HUES6 (cell line): Measurements from ENCODE around the gene TBCA.

Source experiments
- H3K27ac ChIP-seq: 2 replicates; pipeline ENCODE4 v1.7.0; 2013; ENCODE audit warnings: low read depth, mild to moderate bottlenecking, low read length, inconsistent platforms
- H3K27me3 ChIP-seq: 2 replicates; pipeline ENCODE4 v1.6.1; 2013; ENCODE audit warnings: low read length; ENCODE audit not compliant: control insufficient read depth, insufficient read depth
- H3K36me3 ChIP-seq: 2 replicates; pipeline ENCODE4 v1.6.1; 2013; ENCODE audit warnings: low read length; ENCODE audit not compliant: control insufficient read depth, insufficient read depth
- H3K4me1 ChIP-seq: 2 replicates; pipeline ENCODE4 v1.6.1; 2013; ENCODE audit warnings: low read length; ENCODE audit not compliant: control insufficient read depth, insufficient read depth
- H3K4me3 ChIP-seq: 2 replicates; pipeline ENCODE4 v1.5.1; 2013; ENCODE audit warnings: low read depth, low read length
- H3K9ac ChIP-seq: one replicate; pipeline ENCODE4 v1.6.1; 2013; ENCODE audit warnings: mild to moderate bottlenecking, low read length
- H3K9me3 ChIP-seq: 2 replicates; pipeline ENCODE4 v1.6.1; 2013; ENCODE audit warnings: low read depth, low read length; ENCODE audit not compliant: control insufficient read depth, insufficient read depth

TBCA gene

DNA sequence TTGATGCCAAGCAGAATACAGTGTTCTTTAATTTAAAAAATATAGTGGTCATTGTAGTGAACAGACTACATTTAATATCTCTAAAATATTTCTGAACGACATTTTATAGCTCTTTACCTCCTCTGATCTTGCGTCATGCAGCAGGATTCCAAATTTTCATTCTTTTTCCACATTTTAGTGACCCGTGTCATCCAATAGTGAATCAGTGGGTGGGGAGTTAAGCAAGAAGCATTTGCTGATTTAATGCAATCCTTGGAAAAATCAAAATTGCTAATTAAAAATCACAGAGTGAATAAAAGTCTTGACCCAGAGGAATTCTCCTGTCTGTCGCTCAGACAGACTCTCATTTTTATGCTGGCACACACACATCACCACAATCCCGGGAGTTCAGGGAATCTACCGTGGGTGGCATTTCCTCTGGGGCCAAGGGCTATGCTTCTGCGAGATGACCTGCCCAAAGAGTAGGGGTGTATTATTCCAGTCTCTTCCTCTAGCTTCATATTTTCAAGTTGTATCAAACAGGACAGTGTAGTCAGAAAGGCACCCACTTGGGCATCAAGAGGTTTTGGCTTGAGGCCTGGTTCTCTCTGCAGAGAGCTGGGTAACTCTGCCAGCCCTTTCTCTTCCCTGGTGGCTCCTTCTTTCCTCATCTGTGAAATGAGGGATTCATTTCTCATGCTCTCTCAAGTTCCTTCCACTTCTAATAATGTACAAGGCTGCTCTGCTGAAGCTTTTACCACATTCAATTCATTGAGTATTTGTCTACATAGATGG lies 112.9 kb downstream of the TBCA start:
- no peaks in the 10 kb centered on the region for H3K9me3 ChIP-seq
- H3K27ac ChIP-seq, result no peak overlapping the region
- H3K4me3 ChIP-seq, result no peak overlapping the region
- no peak overlapping the region for H3K9ac ChIP-seq
- no peaks in the 10 kb centered on the region for H3K36me3 ChIP-seq
- no peaks in the 10 kb centered on the region; the same call in 1 of the 2 replicates for H3K27me3 ChIP-seq
- no peaks in the 10 kb centered on the region for H3K4me1 ChIP-seq

DNA sequence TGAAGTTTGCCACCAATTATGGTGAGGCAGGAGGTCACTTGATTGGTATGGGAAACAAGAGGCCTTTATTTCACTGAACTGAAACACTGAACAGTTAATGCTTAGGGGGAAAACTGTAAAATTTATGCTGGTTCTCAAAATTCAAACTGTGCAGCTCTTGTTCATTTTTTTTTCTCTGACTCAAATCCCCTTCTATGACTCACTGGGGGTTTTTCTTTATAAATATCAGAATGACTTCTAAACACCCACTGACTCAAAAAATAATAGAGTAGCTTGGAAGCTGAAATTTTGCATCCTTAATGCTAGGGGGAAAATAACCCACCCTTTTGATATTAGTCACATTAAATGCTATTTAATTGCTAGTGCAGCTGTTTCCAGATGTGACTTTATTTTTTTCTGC lies 113.5 kb downstream of the TBCA start:
- Histone ChIP-seq H3K27me3 (no peaks in the 10 kb centered on the region; the same call in 1 of the 2 replicates), H3K9me3 (no peaks in the 10 kb centered on the region), H3K36me3 (no peaks in the 10 kb centered on the region), H3K27ac (no peak overlapping the region), H3K4me3 (no peak overlapping the region), H3K4me1 (no peaks in the 10 kb centered on the region), H3K9ac (no peak overlapping the region)

DNA sequence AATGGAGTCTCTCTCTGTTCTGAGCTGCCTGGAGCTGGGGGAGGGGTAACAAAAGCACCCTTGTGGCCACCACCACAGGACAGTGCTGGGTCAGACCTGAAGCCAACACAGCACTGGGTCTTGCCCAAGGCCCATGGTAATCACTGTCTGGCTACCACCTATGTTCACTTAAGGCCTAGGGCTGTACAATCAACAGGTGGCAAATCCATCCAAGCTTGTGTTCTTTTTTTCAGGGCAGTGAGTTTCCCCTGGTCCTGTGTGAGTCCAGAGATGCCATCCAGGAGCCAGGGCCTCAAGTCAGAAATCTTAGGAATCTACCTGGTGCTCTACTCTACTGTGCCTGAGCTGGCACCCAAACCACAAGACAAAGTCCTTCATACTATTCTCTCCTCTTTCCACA lies 117.5 kb downstream of the TBCA start:
- H3K27ac ChIP-seq, result no peak overlapping the region
- no peaks in the 10 kb centered on the region for H3K36me3 ChIP-seq
- no peak overlapping the region for H3K4me3 ChIP-seq
- no peak overlapping the region for H3K9ac ChIP-seq
- peaks cover 10% of the 10 kb centered on the region; the same call in 1 of the 2 replicates for H3K27me3 ChIP-seq
- H3K4me1 ChIP-seq, result no peaks in the 10 kb centered on the region
- H3K9me3 ChIP-seq, result no peaks in the 10 kb centered on the region

DNA sequence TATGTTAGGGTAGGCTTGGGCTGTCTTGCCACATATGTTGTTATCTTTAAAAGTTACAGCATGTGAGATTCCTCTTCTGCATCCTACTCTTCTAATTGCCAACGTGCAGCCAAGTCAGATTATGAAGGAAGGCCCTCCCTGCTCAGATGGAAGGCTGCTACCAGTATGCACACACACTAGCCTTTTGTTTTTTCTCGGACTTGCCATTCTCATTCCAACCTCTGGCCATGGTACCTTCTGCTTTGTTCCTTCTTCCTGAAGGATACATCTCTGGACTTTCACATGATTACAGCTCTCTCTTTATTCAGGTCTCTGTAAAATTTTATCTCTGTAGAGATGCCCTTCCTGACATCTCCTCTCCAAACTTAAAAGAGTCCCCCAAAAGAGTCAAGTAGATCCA lies 124.8 kb downstream of the TBCA start:
- H3K4me1 ChIP-seq, result no peaks in the 10 kb centered on the region
- H3K27me3 ChIP-seq, result peaks cover 83% of the 10 kb centered on the region
- H3K36me3 ChIP-seq, result no peaks in the 10 kb centered on the region
- no peaks in the 10 kb centered on the region for H3K9me3 ChIP-seq
- no peak overlapping the region for H3K4me3 ChIP-seq
- H3K27ac ChIP-seq, result no peak overlapping the region
- no peak overlapping the region for H3K9ac ChIP-seq

DNA sequence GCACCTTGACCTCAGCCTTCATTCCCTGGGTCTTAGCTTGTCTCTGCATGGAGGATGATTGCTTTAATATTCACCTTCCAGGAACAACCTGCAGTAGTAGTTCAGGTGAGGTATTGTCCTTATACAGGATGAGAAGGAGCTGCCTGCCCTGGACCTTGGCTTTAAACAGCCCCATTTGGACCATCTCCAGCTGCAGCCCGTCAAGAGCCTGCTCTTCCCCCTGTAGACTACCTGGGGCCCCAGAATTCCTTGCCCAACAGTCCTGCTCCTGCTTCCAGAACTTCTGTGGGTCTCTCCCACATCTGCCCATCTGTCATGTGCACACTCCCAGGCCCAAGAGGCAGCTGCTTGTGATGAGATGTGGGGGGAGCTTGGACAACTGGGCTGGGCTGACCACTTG lies 125.5 kb downstream of the TBCA start:
- Histone ChIP-seq H3K27ac (no peak overlapping the region), H3K4me1 (no peaks in the 10 kb centered on the region), H3K9ac (no peak overlapping the region), H3K9me3 (no peaks in the 10 kb centered on the region), H3K27me3 (peaks cover 90% of the 10 kb centered on the region), H3K36me3 (no peaks in the 10 kb centered on the region), H3K4me3 (no peak overlapping the region)

DNA sequence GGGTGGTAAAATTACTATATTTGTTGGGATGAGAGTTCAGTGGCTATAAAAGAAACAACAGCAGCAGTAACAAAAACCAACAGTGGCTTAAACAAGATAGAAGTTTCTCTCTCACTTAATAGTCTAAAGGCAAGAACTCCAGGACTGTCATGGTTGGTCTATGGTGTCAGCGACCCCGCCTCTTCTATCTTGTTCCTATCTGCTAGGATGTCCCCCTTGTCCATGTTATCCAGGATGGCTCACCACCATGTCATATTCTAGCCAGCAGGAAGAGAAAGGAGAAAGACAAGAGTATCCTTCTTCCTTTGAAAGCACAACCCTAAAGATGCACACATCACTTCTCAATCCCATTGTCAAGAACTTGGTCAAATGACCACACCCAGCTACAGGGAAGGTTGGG lies 126.4 kb downstream of the TBCA start:
- H3K36me3 ChIP-seq, result no peaks in the 10 kb centered on the region
- H3K27me3 ChIP-seq, result peaks cover 95% of the 10 kb centered on the region
- no peak overlapping the region for H3K9ac ChIP-seq
- H3K9me3 ChIP-seq, result no peaks in the 10 kb centered on the region
- no peak overlapping the region for H3K4me3 ChIP-seq
- no peak overlapping the region for H3K27ac ChIP-seq
- H3K4me1 ChIP-seq, result peaks cover under 1% of the 10 kb centered on the region; the same call in 1 of the 2 replicates

DNA sequence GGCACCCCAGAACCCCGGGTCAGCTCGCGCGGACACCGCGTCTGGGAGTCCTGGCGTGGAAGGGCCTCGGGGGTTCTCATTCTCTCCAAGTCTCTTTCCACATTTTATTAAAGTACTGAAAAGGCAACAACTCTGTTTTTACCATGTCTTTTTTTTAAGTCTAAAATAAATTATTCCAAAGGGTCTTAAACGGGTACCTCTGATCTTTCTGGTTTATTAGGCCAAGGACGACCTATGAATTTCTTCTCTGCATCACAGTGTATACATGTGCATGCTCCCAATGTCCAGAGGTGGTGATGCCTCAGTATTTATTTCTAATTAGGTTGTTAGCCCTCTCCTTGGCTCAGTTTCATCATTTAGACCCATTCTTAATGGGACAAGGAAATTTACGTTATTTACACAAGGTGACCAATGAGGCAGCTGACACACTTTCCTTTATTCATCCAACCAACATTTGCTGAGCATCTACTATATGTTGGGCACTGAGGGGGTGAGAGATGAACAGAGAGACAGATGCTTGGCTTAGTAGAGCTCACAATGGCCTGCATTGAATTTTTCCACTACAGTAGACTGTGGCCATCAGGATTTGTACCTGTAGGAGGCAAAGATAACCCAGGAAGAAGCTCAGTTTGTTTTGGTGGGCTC lies 130.0 kb downstream of the TBCA start:
- no peak overlapping the region for H3K27ac ChIP-seq
- H3K9ac ChIP-seq, result no peak overlapping the region
- no peaks in the 10 kb centered on the region for H3K36me3 ChIP-seq
- peaks cover 21% of the 10 kb centered on the region for H3K4me1 ChIP-seq
- no peaks in the 10 kb centered on the region for H3K9me3 ChIP-seq
- peak overlapping the region; percentile 40 for H3K4me3 ChIP-seq
- peaks cover 99% of the 10 kb centered on the region for H3K27me3 ChIP-seq

DNA sequence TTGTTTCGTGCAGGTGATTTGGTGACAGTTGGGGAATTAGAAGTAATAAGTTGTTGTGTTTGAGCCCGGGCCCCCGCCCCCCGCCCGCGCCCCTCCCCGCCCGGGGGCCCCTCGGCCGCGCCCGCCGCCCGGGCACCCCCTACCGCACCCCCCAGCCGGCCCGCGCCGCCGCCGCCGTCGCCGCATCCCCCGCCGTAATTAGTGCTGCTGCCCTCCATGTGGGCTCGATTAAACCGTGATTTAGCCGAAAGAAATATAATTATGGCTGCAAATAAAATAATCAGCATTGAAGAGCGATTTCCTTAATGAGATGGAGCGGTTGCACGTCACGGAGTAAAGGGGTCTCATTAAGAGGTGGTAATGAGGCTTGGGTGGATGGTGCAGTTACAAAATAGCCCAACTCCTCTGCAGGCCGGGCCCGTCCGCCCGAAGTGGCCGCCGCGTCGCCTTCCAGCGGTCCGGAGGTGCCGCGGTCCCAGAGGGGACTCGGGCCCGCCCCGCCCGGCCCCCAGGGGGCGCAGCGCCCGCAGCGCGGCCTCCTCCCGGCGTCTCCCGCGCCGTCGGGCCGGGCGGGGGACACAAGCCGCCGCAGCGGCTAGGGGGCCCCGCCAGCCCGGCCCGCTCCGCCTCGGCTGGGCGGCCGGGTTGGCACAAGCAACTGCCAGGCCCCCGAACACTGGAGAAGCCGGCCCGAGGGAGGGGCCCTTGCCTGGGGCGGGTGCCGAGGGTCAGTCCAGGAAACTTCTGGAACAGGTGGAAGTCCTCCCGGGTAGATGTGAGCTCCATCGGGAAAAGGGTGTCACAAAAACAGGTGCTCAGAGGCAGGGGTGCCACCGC lies 130.8 kb downstream of the TBCA start:
- peaks cover 28% of the 10 kb centered on the region for H3K4me1 ChIP-seq
- H3K9ac ChIP-seq, result no peak overlapping the region
- H3K27me3 ChIP-seq, result peaks cover 99% of the 10 kb centered on the region
- peak overlapping the region; percentile 65 for H3K4me3 ChIP-seq
- no peak overlapping the region for H3K27ac ChIP-seq
- H3K9me3 ChIP-seq, result no peaks in the 10 kb centered on the region
- H3K36me3 ChIP-seq, result no peaks in the 10 kb centered on the region

DNA sequence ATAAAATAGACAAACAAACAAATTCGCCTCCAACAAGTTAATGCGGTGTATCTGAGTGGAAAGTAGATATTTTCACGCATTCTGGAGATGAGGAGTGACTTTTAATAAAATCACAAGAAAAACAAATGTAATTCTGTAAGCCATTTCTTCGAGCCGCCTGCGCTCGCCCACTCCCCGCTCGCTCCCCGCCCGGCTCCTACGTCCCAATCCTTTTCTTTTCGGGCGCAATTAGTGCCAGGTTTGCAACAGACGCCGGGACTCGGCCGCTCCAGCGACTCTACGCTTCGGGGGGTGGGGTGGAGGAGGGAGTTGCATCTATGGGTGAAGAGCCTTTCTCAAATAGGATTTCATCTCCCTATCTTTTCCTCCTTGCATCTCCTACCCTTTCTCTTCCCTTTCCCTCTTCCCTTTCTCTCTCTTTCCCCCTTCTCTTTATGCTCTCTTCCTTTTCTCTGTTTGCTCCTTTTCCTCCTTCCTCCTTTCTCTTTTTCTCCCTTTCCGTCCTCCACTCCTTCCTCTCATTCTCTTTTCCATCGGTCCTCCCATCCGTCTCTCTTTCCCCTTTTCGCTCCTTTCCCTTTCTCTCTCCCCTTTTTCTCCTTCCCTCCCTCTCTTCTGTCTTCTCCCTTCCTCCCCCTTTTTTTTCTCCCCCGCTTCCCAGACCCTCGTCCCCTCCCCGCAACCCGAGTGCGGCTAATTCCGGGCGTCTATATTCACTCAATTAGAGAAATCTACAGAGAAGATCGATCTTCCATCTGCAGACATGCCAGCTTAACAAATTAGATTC lies 131.6 kb downstream of the TBCA start:
- Histone ChIP-seq H3K9ac (no peak overlapping the region), H3K27ac (no peak overlapping the region), H3K9me3 (no peaks in the 10 kb centered on the region), H3K4me3 (peak overlapping the region; percentile 53), H3K36me3 (no peaks in the 10 kb centered on the region), H3K27me3 (peaks cover 99% of the 10 kb centered on the region), H3K4me1 (peaks cover 33% of the 10 kb centered on the region)

DNA sequence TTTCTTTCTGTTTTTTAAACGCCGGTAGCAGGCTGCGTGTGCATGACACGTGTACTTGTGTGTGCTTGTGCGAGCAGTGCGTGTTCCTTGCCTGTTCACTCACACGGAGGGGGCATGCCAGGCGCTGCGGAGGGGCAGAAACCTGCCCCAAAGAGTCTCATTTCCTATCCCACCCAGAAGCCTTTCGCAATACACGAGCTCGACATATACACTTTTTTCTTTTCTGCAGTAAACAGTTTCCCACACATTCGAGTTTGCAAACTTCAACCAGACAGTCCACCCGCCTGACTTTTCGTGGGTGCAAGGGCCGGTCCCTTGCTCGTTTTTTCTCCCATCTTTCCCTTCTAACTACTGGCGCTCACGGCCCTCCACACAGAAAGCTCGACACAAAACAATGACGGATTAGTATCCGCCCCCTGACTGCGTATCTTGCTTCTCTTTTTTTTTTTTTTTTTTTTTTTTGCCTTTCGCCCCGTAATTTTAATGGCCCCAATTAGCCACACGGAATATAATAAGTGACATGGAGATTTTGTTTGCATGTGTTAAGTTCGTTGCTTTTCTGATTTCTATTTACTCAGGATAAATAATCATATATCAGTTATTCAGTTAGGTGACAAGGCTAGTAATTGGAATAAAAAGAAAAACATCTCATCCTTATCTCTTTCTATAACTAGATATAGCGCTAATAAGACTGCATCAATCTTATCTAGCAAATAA lies 132.3 kb downstream of the TBCA start:
- H3K9me3 ChIP-seq, result no peaks in the 10 kb centered on the region
- H3K9ac ChIP-seq, result no peak overlapping the region
- no peaks in the 10 kb centered on the region for H3K36me3 ChIP-seq
- H3K27me3 ChIP-seq, result peaks cover 99% of the 10 kb centered on the region
- H3K27ac ChIP-seq, result no peak overlapping the region
- H3K4me3 ChIP-seq, result peak overlapping the region; percentile 53
- H3K4me1 ChIP-seq, result peaks cover 40% of the 10 kb centered on the region
